ENCODE measurements around the gene FER1L5.

DNA sequence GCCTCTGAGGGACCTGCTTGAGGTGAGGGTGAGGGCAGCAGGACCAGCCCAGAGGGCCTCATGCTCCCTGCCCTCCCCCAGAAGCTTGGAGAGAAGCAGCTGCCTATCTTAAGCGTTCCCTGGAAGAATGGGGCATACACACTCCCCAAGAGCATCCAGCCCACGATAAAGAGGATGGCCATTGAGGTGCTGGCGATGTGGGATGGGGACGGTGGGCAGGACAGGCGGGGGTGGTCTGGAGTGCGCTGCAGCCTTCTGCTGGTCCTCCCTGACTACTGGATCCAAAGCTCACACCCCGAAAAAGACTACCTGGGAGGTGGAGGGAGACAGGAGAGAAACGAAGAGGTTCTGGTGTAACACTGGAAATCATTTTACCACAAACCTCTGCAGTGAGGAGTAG, 51.7 kb downstream of the FER1L5 start:
- TF ChIP-seq, protein P1, sequence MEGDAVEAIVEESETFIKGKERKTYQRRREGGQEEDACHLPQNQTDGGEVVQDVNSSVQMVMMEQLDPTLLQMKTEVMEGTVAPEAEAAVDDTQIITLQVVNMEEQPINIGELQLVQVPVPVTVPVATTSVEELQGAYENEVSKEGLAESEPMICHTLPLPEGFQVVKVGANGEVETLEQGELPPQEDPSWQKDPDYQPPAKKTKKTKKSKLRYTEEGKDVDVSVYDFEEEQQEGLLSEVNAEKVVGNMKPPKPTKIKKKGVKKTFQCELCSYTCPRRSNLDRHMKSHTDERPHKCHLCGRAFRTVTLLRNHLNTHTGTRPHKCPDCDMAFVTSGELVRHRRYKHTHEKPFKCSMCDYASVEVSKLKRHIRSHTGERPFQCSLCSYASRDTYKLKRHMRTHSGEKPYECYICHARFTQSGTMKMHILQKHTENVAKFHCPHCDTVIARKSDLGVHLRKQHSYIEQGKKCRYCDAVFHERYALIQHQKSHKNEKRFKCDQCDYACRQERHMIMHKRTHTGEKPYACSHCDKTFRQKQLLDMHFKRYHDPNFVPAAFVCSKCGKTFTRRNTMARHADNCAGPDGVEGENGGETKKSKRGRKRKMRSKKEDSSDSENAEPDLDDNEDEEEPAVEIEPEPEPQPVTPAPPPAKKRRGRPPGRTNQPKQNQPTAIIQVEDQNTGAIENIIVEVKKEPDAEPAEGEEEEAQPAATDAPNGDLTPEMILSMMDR (IDR thresholded peaks at IDR 0.05) = no peak
- no peak for TF ChIP-seq POLR2A (IDR thresholded peaks at IDR 0.05)

Data from body of pancreas (tissue), 4 donors.